SK-N-MC (cell line): ENCODE data around the gene LCOR.

ENCODE experiments used
- EZH2 ChIP-seq: fragments of 200-600 bp; sonication (generic); IDR thresholded peaks from one replicate; pipeline ENCODE4 v1.6.1; 2017; ENCODE audit warnings: antibody characterized with exemption
- FOXP2 ChIP-seq: optimal IDR thresholded peaks from 2 replicates; pipeline ENCODE3; 2011; ENCODE audit warnings: mild to moderate bottlenecking, moderate library complexity; ENCODE audit not compliant: insufficient read depth; ENCODE audit errors: extremely low read length, control extremely low read depth
- POLR2AphosphoS5 ChIP-seq: IDR thresholded peaks from 2 replicates; pipeline ENCODE4 v1.6.1; 2012; ENCODE audit warnings: mild to moderate bottlenecking, low read depth, low read length, borderline replicate concordance

- TF ChIP-seq POLR2AphosphoS5: no peak
- no peak for TF ChIP-seq EZH2
- no peak for TF ChIP-seq FOXP2
These were observed 155.7 kb downstream of the LCOR start for GRCh38 chr10:96987842-96988175.
